GM20431 (cell line): Measurements from ENCODE around the gene FRY.

Source experiments
- in situ Hi-C: fragments of 300-500 bp; cut with MseI, MboI; formaldehyde crosslinking; loops from one replicate; pipeline ENCODE4 v1.15.0; 2020; ENCODE audit warnings: low sequenced_read_pairs; ENCODE audit not compliant: unreplicated experiment

FRY gene

DNA sequence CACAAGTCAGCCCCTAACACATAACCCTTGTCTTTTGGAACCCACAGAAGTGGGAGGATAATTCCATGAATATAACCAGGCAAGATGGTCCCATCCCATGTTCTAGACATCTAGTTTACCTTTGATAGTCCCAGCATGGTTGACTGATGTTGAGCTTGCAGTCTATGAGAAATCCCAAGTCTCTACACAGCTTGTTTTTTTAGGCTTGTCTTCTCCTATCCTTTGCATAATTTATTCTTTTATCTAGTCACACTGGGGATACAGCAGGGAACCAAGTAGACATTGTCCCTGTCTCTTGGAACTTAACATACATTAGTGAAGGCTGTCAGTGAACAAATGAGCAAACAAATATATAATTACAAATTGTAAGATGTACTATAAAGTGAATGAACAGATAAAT lies 19.6 kb upstream of the FRY start:
- in situ Hi-C loops = loop anchor here (25.0 kb wide), 1 partner anchor 300 kb away; the partner anchor contains the start of genes BRCA2 and ZAR1L

DNA sequence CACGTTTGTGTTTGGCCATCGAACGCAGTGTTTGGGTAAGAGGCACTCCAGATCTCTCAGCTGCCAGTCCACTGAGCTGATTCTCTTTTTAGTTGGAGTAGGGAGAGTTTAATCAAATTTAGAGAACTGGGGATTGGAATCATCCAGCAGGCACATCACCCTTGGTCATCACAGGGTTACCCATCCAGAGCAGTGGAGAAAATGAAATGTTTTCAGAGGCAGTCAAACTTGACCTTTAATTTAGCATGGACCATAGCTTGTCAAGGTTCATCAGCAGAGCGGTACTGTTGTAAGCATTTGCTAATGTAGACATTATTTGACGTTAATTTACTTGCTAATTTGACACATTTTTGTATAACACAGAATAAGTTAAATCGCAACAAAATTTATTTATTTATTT lies 18.4 kb upstream of the FRY start:
- in situ Hi-C loops = loop anchor here (25.0 kb wide), 1 partner anchor 299 kb away; the partner anchor contains the start of genes BRCA2 and ZAR1L

DNA sequence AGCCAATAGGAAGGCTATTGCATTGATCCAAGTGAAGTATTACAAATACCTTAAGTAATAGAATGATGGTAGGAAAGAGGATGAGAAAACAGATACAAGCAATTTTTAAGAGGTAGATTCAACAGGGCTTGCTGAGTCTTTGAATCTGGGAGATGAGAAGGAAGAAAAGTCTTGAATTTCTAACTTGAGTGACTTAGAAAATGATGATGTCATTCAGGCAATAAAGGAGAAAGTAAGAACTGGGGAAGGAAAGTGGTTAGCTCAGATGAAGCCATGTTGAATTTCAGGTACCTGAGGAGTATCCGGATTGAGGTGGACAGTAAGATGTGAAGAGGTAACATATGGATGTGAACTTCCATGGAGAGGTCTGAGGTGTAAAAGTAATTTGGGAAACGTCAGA lies 15.5 kb upstream of the FRY start:
- in situ Hi-C loops = loop anchor here (25.0 kb wide), 1 partner anchor 296 kb away; the partner anchor contains the start of genes BRCA2 and ZAR1L

DNA sequence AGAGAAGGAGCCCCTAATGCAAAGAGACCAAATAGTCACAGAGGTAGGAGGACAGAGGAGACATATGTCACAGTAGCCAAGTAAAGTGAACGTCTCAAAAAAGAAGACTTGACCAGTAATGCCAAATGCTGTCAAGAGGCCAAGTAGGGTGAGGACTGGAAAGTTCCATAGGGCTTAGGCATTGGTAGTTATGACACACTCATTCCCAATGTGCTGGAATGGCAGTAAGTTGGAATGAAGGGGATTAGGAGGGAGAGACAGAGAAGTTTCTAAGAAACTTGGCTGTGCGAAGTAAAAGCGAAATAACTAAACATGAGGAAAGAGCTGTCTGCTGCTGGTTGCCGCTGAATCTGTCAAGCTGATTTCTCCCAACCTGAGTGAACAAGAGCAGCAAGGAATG lies 14.9 kb upstream of the FRY start:
- in situ Hi-C loops = loop anchor here (25.0 kb wide), 1 partner anchor 296 kb away; the partner anchor contains the start of genes BRCA2 and ZAR1L

DNA sequence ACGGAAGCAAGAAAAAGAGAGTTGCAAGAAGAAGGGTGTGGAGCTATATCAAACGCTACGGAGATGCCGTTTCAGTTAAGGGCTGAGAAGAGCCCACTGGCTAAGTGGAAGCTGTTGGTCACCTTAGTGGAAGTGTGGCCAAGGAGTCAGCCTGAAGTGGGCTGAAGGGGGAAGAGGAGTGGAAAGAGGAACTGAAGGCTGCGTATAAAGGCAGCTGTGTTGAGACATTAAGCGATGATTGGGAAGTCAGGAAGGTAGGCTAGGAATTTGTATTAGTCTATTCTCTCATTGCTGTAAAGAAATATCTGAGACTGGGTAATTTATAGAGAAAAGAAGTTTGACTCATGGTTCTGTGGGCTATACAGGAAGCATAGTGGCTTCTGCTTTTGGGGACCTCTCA lies 14.1 kb upstream of the FRY start:
- in situ Hi-C loops = loop anchor here (25.0 kb wide), 1 partner anchor 295 kb away; the partner anchor contains the start of genes BRCA2 and ZAR1L

DNA sequence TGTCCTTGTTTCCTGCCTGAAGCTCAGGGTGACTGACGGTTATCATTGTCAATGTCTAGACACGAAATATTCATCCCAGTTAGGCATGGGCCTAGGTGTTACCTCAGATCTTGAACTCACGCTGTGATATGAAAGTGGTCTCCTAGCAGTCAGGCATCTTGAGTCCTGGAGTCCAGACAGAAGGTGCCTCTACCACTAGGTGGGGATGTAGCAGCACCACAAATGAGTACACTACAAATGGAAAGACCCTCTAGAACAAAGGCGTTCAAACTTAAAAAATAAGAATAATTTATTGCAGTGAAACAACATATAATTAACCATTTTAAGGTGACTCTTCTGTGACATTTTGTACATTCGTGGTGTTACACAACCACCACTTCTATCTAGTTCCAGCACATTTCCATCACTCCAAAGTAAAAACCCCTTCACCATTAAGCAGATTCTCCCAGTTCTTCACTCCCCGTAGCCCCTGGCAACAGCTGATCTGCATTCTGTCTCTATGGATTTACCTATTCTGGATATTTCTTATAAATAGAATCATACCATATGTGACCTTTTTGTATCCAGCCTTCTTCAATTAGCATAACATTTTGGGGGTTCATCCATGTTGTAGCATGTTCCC lies 11.9 kb upstream of the FRY start:
- in situ Hi-C loops = loop anchor here (25.0 kb wide), 1 partner anchor 293 kb away; the partner anchor contains the start of genes BRCA2 and ZAR1L

DNA sequence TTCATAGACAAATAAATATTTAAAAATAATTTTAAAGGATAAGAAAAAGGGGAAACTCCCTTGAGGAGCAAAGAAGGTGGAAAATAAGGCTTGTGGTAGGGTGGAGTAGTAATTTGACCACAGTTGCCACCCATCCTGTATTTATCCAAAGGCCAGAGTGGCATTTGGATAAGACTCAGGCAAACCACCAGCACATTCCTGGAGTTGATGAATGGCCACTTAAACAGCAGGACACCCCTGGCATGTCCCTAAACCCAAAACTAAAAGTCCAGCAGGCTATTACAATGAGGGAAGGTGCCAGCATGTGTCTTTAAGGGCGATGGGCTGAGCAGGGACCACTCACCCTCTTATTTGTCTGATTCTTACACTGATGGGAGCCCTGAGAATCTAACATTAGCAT lies 9.8 kb upstream of the FRY start:
- in situ Hi-C loops = loop anchor here (25.0 kb wide), 1 partner anchor 291 kb away; the partner anchor contains the start of genes BRCA2 and ZAR1L

DNA sequence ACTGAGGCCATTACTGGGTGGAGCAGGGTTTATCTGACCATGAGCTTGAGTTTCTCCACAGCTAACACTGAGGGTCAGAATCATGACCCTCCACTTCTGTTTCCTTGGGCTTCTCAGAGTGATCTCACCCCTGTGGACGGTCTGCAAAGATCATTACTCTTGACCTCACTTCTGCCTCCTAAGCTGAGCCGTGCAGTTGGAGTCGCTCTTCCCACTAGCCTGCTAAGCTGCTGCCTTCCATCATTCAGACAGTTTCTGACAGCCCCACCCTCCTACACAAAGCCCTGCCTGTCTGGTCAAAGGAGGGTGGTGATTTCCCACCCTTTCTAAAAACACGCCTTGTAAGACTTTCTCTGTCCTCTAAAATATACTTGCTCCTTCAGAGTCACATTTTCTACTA lies 9.3 kb upstream of the FRY start:
- in situ Hi-C loops = loop anchor here (25.0 kb wide), 1 partner anchor 290 kb away; the partner anchor contains the start of genes BRCA2 and ZAR1L

DNA sequence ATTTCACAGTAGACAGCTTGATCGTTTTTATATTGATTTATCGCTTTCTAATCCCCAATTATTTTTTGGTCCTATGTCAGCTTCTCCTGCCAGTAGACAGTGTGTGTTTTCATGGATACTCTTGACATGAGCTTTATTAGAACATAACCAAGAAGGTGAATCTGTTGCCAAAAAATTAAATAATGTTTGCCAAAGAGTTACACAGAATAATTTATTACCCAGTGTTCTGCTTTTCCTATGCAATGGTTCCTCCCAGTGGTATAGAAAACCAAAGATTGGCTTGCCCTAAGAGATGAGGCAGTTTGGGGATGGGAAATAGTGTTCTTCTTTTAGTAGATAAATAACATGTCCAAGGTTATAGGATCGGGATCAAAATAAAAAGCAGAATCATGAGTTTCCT lies 8.5 kb upstream of the FRY start:
- in situ Hi-C loops = loop anchor here (25.0 kb wide), 1 partner anchor 289 kb away; the partner anchor contains the start of genes BRCA2 and ZAR1L

DNA sequence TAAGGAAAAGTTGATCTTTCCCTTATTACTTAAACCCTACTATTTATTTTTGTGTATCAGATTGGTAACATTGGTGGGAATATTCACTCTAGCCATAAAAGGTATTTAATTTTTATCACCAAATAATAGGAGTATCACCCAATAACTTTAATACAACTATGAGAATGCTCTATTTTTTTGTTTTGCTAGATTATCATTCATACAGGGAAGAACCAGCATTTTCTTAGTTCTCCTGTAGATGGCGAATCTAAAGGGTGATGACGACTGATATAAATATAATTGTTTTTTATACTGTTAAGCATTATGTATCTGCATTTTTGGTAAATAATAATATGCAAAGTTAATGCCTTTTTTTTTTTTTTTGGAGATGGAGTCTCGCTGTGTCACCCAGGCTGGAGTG lies 7.9 kb upstream of the FRY start:
- in situ Hi-C loops = loop anchor here (25.0 kb wide), 1 partner anchor 289 kb away; the partner anchor contains the start of genes BRCA2 and ZAR1L

DNA sequence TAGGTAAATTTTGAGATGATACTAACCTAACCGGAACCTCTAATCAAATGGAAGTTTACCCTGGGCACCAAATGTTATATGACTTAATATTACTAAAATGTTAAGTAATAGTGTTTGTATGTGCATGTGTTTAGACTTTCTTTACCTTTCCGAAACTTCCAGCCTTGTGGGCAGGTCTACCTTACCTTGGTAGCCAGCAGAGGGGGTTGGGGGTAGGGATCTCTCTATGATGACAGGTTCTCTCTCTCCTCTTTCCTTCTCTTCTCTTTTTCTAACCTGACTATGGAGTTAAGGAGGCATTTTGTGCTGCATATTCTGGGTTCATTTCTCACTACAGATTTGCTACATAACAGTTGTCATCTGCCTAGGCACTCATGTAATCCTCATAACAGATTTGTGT lies 6.8 kb upstream of the FRY start:
- in situ Hi-C loops = loop anchor here (25.0 kb wide), 1 partner anchor 288 kb away; the partner anchor contains the start of genes BRCA2 and ZAR1L

DNA sequence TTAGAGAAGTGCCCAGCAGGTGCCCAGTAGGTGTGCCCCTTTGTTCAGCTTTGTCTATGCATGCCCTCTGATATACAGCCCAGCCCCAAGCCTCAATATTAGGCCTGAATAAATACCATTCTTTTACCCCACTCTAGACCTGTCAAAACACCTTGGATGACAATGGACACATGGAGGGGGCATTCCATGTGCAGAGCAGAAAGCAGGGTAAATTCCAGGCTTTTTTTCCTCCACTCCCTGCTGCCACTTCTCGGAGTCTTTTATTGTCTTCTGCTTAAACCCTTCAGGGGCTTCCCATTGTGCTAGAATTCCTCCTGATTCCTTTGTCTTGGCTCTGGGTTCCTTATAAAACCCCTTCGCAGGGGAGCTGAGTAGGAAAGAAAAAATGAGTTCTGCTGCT lies 5.8 kb upstream of the FRY start:
- in situ Hi-C loops = no loop called here

DNA sequence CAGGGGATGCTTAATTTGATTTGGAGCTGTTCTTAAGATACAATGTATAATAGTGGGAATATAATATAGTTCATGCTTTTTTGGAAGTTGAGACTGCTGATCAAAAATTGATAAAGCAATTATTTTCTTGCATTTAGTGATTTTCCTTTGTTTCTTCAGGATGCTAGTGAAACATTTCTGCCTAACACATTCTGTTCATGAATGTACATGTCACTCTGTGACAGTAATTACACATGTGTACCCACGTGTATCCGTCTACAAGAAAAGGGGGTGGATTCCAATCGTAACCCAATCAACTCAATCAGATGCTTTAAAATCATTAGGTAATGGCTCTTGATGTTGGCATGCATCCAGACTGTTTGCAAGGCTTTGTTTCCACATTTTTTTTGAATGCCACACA lies 5.0 kb upstream of the FRY start:
- in situ Hi-C loops = no loop called here

DNA sequence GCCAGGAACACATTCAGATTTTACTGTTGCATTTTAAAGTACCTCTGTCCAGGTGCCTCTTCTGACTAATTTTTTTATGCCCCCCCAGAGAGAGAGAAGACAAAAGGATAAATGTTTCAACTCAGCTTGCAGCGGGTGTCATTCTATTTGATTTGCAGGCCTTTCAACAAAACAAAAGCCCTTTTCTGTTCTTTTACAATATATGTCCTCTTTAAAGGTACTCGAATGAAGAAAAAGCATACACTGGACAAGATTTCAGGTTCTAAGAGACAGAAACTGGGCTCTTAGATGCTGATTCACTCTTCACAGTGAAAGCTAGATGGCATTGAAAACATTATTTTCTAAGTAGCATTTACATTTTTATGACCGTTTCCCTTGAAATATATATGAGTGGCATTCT lies 2.9 kb upstream of the FRY start:
- in situ Hi-C loops = no loop called here

DNA sequence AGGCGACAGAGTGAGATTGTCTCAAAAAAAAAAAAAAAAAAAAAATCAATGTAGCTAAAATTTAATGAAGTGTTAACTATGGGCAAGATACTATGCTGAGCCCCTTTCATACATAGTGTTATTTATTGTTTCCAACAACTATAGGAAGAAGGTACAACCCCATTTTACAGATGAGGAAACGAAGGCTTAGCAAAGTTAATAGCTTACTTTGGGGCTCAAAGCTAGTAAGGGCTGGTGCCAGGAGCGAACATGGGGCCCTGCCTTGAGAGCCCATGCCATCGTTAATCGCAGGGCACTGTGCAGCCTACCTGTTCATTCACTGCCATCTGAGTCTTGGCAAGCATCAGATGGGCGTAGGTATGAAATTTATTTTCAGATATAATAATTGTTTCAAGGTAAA lies 1.9 kb upstream of the FRY start:
- in situ Hi-C loops = no loop called here

DNA sequence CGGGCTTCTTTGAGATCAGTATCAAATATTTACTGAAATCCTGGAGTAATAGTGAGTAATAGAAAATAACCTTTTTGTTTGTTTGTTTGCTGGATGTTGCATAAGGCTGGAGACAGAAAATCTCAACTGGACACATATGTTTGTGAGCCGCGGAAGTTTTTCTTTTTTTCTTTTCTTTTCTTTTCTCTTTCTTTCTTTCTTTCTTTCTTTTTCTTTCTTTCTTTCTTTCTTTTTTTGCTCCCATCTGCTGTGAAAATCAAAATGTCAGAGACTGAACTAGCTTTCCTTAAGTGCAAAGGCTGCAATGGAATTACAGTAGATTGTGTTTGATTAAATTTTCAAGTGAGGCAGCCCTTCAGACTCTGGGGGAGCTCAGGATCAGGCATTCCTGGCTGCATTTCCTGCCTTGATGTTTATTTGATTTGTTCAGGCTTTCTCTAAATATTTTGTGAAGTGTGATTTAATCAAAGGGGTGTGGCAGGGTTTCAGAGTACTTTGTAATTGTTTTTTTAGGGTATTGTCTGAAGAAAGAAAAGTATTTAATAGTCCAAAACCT lies 319 bp downstream of the FRY start:
- in situ Hi-C loops = no loop called here

DNA sequence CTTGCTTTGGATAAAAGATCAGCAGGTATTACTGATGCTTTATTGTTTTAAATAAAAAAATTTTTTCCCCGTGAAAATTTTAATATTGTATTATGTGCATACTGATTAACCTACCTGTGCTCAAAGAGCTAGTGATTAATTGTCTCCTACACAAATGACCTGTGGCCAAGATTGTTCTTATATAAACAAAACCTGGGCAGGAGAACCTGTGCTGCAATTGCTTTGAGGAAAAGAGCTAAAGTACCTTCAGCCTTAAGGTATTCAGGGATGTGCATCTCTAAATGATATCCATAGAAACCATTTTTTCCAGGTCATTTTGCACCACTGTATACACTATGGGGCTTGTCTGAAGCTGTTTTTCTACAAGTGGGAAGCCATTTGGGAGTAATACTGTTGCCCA lies 1.2 kb downstream of the FRY start:
- in situ Hi-C loops = no loop called here

DNA sequence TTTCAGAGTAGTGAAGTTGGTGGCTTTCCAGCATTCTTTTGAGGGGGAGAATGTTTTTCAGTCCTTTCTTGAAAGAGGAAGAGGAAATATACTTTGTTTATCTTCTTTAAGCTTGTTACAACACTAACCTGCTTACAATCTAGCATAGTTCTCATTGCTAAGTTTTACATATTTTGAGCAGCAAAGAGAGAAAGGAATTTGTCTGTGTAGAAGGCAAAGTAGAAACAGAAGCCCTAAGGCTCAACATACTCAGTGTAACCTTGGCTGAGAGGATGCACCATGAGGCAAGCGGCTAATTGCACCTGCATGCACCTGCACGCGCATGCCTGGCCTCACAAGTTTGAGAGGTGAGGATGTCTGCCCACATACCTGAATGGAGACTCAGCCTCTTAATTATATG lies 2.2 kb downstream of the FRY start:
- in situ Hi-C loops = no loop called here

DNA sequence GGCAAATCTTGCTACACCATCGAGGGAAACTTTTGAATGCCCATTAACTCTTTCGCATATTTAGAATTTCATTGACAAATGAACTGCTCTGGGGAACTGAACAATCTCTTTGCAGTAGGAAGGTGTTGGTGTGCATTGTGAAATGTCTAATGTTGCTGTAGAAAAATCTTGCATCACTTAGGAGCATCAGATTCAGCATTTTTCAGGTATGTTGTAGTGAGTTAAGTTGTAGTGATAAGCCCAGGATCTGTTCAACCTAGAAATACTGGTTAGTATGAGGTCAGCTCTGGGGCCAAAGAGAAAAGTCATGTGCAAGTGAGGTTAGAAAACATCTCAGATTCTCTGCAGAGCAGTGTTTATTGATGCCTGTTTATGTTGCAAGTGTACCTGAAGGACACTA lies 4.1 kb downstream of the FRY start:
- in situ Hi-C loops = no loop called here

DNA sequence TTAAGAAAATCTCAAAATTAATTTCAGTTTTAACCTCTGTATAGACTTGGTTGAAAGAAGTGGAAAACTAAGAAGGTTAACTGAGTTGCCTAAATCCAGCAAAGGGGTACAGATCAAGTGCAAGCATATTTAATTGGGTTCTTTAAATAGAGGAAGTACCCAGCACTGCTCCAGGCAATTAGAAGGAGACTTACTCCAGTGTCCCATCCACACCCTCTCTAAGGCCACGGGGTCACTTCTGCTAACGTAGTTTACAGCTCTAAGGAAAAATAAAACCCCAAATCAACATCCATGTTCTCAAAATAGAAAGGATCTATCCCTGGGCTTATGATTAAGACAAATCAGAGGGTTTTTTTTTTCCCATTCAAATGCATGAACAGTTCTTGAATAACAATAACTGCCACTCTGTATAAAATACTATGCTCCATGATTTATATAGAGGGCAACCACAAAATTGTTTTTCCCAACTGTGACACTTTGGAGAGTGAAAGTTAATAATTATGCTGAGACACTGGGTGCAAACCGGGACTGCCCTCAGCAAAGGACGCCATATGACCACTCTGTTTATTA lies 4.6 kb downstream of the FRY start:
- in situ Hi-C loops = no loop called here

DNA sequence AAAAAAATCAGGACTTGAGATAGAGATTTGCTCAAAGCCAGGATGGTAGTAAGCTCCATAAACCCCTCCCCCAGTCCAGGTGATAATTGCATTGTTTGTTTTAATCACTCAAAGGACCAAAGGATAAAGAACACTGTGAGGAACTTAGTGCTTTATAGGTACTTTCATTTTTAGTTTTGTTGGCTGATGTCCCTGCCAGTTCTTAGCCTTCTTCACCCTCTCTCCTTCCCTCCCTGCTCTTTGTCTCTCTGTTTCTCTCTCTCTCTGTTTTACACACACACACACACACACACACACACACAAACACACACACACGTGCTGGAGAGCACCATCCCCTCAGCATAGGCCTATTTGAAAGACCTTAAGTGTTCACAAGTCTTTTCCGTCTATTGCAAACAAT lies 5.2 kb downstream of the FRY start:
- in situ Hi-C loops = no loop called here
